K562 (cell line): ENCODE measurements around the gene ZNF609. TPM values are rescaled to one million over a fixed set of nuclear protein-coding genes. Genes with fewer than 3 reads are reported as not detected.

ENCODE experiments used
- ATAC-seq: fragments of 200-7000 bp; cut with Tn5 transposase; 3 replicates; pipeline ENCODE4 v1.9.1; 2020; ENCODE audit warnings: moderate library complexity
- BruUV-seq: library from RNA; stranded (reverse); fragments of 400-500 nt; replicated peaks from 2 replicates; lab custom pipeline; 2021; lab: Mats Ljungman, UMichigan
- CTCF ChIA-PET: fragments of 300-600 bp; formaldehyde crosslinking; extraction: SDS; loops from one replicate; lab custom pipeline; 2021; ENCODE audit warnings: low intra/inter-chr PET ratio; lab: Yijun Ruan, JAX
- POLR2A ChIA-PET: fragments of 300-600, 350-650 bp; sonication (Branson Sonifier 250); formaldehyde crosslinking; extraction: SDS; loops from one replicate; lab custom pipeline; 2021; ENCODE audit warnings: antibody characterized with exemption, inconsistent platforms; lab: Yijun Ruan, JAX
- DNase-seq, 4 experiments: peaks; one replicate each; pipeline versions ENCODE4 v3.0.0 to v3.0.0-alpha.2; 2011 to 2018; ENCODE audit warnings: low spot score in 3 of 4, mixed read lengths in 3 of 4; ENCODE audit errors: extremely low read depth in 1 of 4
- FAIRE-seq: peaks from 2 replicates; lab custom pipeline; 2011; peaks lifted over from hg19 to GRCh38; lab: Jason Lieb, UNC
- H2AFZ ChIP-seq: 2 replicates; pipeline ENCODE4 v1.6.0; 2011; ENCODE audit warnings: low read depth, low read length, control low read depth, inconsistent platforms
- H3K27ac ChIP-seq: fragments of 200-600 bp; 3 replicates; pipeline ENCODE4 v1.8.0; 2011; ENCODE audit warnings: low read depth, mild to moderate bottlenecking, control low read depth, inconsistent platforms, low read length, moderate library complexity, mixed read lengths; ENCODE audit errors: extremely low read depth
- H3K27me3 ChIP-seq, 2 experiments: fragments of 300-600 bp in 1 of 2; 2 replicates in 1 of 2; 3 replicates in 1 of 2; pipeline versions ENCODE4 v1.6.0 to v1.8.0; 2011; ENCODE audit warnings: inconsistent platforms in 2 of 2, low read length in 2 of 2, mild to moderate bottlenecking in 1 of 2, mixed read lengths in 1 of 2, moderate library complexity in 1 of 2; ENCODE audit not compliant: control insufficient read depth in 2 of 2, insufficient read depth in 2 of 2
- H3K36me3 ChIP-seq: fragments of 300-600 bp; 3 replicates; pipeline ENCODE4 v1.8.0; 2011; ENCODE audit warnings: mild to moderate bottlenecking, low read length, inconsistent platforms; ENCODE audit not compliant: control insufficient read depth, insufficient read depth
- H3K4me1 ChIP-seq, 2 experiments: fragments of 200-600 bp in 1 of 2; replicated peaks in 1 of 2; 2 replicates in 1 of 2; 3 replicates in 1 of 2; pipeline versions ENCODE4 v1.5.1 to v1.8.0; 2011; ENCODE audit warnings: inconsistent platforms in 2 of 2, low read length in 2 of 2, mild to moderate bottlenecking in 1 of 2, mixed read lengths in 1 of 2, moderate library complexity in 1 of 2; ENCODE audit not compliant: control insufficient read depth in 2 of 2, insufficient read depth in 2 of 2
- H3K4me2 ChIP-seq: 2 replicates; pipeline ENCODE4 v1.6.1; 2011; ENCODE audit warnings: low read length, control low read depth, inconsistent platforms, mixed read lengths; ENCODE audit not compliant: insufficient read depth
- H3K4me3 ChIP-seq: fragments of 200-600 bp; sonication (generic), shearing (Covaris generic); 2 replicates; pipeline ENCODE4 v1.5.1; 2016; ENCODE audit warnings: control low read depth, inconsistent platforms
- H3K79me2 ChIP-seq: fragments of 200-600 bp; 3 replicates; pipeline ENCODE4 v1.8.0; 2011; ENCODE audit warnings: low read length, inconsistent platforms; ENCODE audit not compliant: control insufficient read depth, insufficient read depth
- H3K9ac ChIP-seq, 2 experiments: 2 replicates each; pipeline versions ENCODE4 v1.6.0 to v1.6.1; 2011; ENCODE audit warnings: low read depth in 2 of 2, low read length in 2 of 2, control low read depth in 1 of 2, inconsistent platforms in 1 of 2, mild to moderate bottlenecking in 1 of 2, mixed read lengths in 1 of 2; ENCODE audit not compliant: insufficient read depth in 1 of 2
- H3K9me1 ChIP-seq: one replicate; pipeline ENCODE4 v1.6.0; 2011; ENCODE audit warnings: inconsistent platforms, mild to moderate bottlenecking, low read length, moderate library complexity; ENCODE audit not compliant: control insufficient read depth, insufficient read depth
- H3K9me3 ChIP-seq: replicated peaks from 2 replicates; pipeline ENCODE4 v1.5.1; 2011; ENCODE audit warnings: low read depth, low read length, inconsistent platforms; ENCODE audit not compliant: control insufficient read depth, insufficient read depth
- H4K20me1 ChIP-seq: replicated peaks from 2 replicates; pipeline ENCODE4 v1.6.1; 2011; ENCODE audit warnings: low read length, inconsistent platforms, mixed read lengths; ENCODE audit not compliant: control insufficient read depth, insufficient read depth
- CREBBP ChIP-seq: IDR thresholded peaks from one replicate; pipeline ENCODE4 v1.6.1; 2012; ENCODE audit warnings: low read depth, mild to moderate bottlenecking, control low read depth, inconsistent platforms, low read length
- GATA2 ChIP-seq: sonication (generic); formaldehyde crosslinking; IDR thresholded peaks from 2 replicates; pipeline ENCODE4 v1.4.0; 2020; ENCODE audit warnings: mild to moderate bottlenecking, missing genetic modification reagents
- L3MBTL2 ChIP-seq: fragments of 450-650 bp; IDR thresholded peaks from 2 replicates; pipeline ENCODE4 v1.6.1; 2016; ENCODE audit warnings: mild to moderate bottlenecking, moderate library complexity
- RBM17 ChIP-seq: fragments of 200-400 bp; formaldehyde crosslinking; IDR thresholded peaks from 2 replicates; pipeline ENCODE4 v1.6.1; 2017; ENCODE audit warnings: low read depth, mild to moderate bottlenecking, low read length, borderline replicate concordance
- RNF2 ChIP-seq: sonication (generic); IDR thresholded peaks from 2 replicates; pipeline ENCODE4 v1.6.1; 2016
- SAFB2 ChIP-seq: fragments of 200-400 bp; formaldehyde crosslinking; IDR thresholded peaks from 2 replicates; pipeline ENCODE4 v1.6.1; 2018; ENCODE audit warnings: borderline replicate concordance, low read length, low read depth, moderate library complexity; ENCODE audit not compliant: severe bottlenecking
- SIX5 ChIP-seq, 2 experiments: IDR thresholded peaks; 2 replicates each; pipeline ENCODE4 v1.6.1; 2011; ENCODE audit warnings: low read length in 2 of 2, borderline replicate concordance in 1 of 2, low read depth in 1 of 2, mild to moderate bottlenecking in 1 of 2, moderate library complexity in 1 of 2; ENCODE audit not compliant: insufficient read depth in 1 of 2
- TAF9B ChIP-seq: fragments of 450-650 bp; IDR thresholded peaks from 2 replicates; pipeline ENCODE4 v1.6.1; 2018; ENCODE audit warnings: mild to moderate bottlenecking; ENCODE audit not compliant: partially characterized antibody
- ZNF12 ChIP-seq: sonication (generic); formaldehyde crosslinking; IDR thresholded peaks from 2 replicates; pipeline ENCODE4 v1.4.0; 2020; ENCODE audit warnings: mild to moderate bottlenecking, missing genetic modification reagents
- WGBS: fragments of 100-300 bp; shearing (Covaris generic); methylation state at CpG from one replicate; pipeline ENCODE4 v1.1.6; 2016; ENCODE audit warnings: low coverage, mixed read lengths; ENCODE audit not compliant: insufficient coverage; ENCODE audit errors: missing lambda C conversion rate; 5-methylcytosine and 5-hydroxymethylcytosine counted together
- in situ Hi-C: fragments of 300-500 bp; cut with MboI; formaldehyde crosslinking; loops from 4 replicates; pipeline ENCODE4 v1.15.0; 2018; ENCODE audit warnings: inconsistent platforms, mixed read lengths
- intact Hi-C: fragments of 100-400 bp; cut with micrococcal nuclease; formaldehyde crosslinking; loops from 2 replicates; pipeline ENCODE4 v1.14.2; 2022
- polyA plus RNA-seq, 8 experiments: library from polyadenylated mRNA; depleted of rRNA in 4 of 8; stranded (reverse) in 5 of 8; unstranded in 3 of 8; fragments of >200 nt; fragmentation: Nextera tagmentation in 2 of 8; fragmentation: Illumina TruSeq in 1 of 8; extraction: Ambion mirVana in 2 of 8; extraction: Trizol in 1 of 8; gene quantifications; 2 replicates each; pipeline versions ENCODE4 v1.2.1 to v1.2.3, GENCODE V29; 2011 to 2014; ENCODE audit warnings: inconsistent platforms in 1 of 8, missing spikeins in 1 of 8
- total RNA-seq, 7 experiments: library from RNA; depleted of rRNA in 6 of 7; stranded (reverse); fragments of >200 nt in 6 of 7; fragmentation: Illumina TruSeq in 2 of 7; extraction: Trizol in 2 of 7; gene quantifications; 2 replicates each; pipeline versions ENCODE4 v1.2.1 to v1.2.3, GENCODE V29; 2011 to 2021; ENCODE audit warnings: low replicate concordance in 1 of 7
- TF ChIP-seq, protein P1 (sequence below), 2 experiments: fragments of 450-650 bp in 1 of 2; sonication (generic) in 1 of 2; formaldehyde crosslinking in 1 of 2; IDR thresholded peaks; 2 replicates each; pipeline versions ENCODE4 v1.7.1 to v1.9.0; 2016 to 2022; ENCODE audit warnings: inconsistent platforms in 1 of 2, mild to moderate bottlenecking in 1 of 2, missing genetic modification reagents in 1 of 2
- TF ChIP-seq, protein P2 (sequence below): sonication (generic); formaldehyde crosslinking; IDR thresholded peaks from 2 replicates; pipeline ENCODE4 v1.8.0; 2022; ENCODE audit warnings: mild to moderate bottlenecking, missing genetic modification reagents

The ZNF609 gene
- total and polyA plus RNA-seq, 9 of the 15 experiments (the other 6 are each of a cell fraction or from before 2014, with no cell fraction given): 3.0 to 38.7 (median 17.8) TPM

DNA sequence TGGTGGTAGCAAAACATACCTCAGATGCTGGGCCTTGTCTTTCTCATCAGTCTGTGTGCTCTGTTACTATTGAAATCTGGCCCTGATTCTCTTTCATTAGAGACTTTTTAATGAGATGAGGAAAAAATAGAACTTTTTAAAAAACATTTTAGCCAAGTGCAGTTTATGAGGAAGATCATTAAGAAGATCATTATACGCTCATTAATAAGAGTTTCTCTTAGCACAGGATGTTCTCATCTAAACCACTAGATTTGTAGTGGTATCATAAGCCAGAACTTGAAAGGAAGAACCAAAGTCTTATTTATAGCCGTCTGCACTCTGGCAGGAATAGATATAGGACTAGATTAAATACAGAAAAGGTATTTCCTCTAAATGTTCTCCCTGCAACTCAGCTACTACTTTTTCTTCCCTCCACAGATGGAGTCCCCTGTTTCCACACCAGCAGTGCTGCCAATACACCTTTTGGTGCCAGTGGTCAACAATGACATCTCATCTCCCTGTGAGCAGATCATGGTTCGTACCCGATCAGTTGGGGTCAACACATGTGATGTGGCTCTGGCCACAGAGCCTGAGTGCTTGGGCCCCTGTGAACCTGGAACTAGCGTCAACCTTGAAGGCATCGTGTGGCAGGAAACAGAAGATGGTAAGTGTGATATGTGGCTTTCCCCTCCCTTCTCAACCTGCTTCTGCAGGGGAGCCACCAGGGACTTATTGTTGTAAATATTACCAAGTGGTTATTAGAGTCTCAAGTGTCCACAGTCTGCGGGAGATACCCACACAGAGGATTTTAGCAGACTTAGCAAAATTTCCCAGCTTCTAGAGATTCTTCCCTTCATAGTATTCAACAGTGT, 162.3 kb downstream of the ZNF609 start:
- intact Hi-C loops (no loop called here), in situ Hi-C loops (no loop called here)
- ChIA-PET CTCF (no interaction called here), POLR2A (interaction anchor here (0.6 to 1.2 kb wide), 2 partner anchors 10 to 12 kb away, joined by 3 to 4 read pairs; no protein-coding TSS in a partner anchor)
- ATAC-seq: peak; percentile 57
- Histone ChIP-seq H3K27ac (no peak overlapping the region), H3K4me3 (no peak overlapping the region), H3K9me3 (no peaks in the 10 kb centered on the region), H3K4me2 (no peak overlapping the region), H3K27me3 (no peaks in the 10 kb centered on the region), H3K4me1 (peaks cover 6 to 31% of the 10 kb centered on the region in 2 experiments; a peak in 4 of 5 replicates), H3K79me2 (peaks cover 73% of the 10 kb centered on the region), H2AFZ (no peak overlapping the region), H3K9me1 (no peaks in the 10 kb centered on the region), H3K9ac (no peak overlapping the region), H3K36me3 (peaks cover 35% of the 10 kb centered on the region), H4K20me1 (peaks cover 12% of the 10 kb centered on the region; the same call in 1 of the 2 replicates)
- no TSS peak for BruUV-seq
- peak in 1 of 4 experiments; percentile 23 for DNase-seq
- WGBS: 53% methylated on average over 7 of the region's 7 CpGs
- FAIRE-seq: no peak
- TF ChIP-seq GATA2 (0 out of 2 replicates have a peak, but pooled peaks have one; percentile 22), RNF2 (no peak), L3MBTL2 (0 out of 2 replicates have a peak, but pooled peaks have one; percentile 24), SAFB2 (no peak), SIX5 (IDR thresholded peaks at IDR 0.05; ENCODE audit: borderline replicate concordance in 1 of 2, insufficient read depth in 1 of 2, low read depth in 1 of 2, low read length in 2 of 2) (no peak), TAF9B (no peak), CREBBP (no peak), RBM17 (no peak), ZNF12 (CRISPR knock-in tag) (no peak)
- TF ChIP-seq, protein P1, sequence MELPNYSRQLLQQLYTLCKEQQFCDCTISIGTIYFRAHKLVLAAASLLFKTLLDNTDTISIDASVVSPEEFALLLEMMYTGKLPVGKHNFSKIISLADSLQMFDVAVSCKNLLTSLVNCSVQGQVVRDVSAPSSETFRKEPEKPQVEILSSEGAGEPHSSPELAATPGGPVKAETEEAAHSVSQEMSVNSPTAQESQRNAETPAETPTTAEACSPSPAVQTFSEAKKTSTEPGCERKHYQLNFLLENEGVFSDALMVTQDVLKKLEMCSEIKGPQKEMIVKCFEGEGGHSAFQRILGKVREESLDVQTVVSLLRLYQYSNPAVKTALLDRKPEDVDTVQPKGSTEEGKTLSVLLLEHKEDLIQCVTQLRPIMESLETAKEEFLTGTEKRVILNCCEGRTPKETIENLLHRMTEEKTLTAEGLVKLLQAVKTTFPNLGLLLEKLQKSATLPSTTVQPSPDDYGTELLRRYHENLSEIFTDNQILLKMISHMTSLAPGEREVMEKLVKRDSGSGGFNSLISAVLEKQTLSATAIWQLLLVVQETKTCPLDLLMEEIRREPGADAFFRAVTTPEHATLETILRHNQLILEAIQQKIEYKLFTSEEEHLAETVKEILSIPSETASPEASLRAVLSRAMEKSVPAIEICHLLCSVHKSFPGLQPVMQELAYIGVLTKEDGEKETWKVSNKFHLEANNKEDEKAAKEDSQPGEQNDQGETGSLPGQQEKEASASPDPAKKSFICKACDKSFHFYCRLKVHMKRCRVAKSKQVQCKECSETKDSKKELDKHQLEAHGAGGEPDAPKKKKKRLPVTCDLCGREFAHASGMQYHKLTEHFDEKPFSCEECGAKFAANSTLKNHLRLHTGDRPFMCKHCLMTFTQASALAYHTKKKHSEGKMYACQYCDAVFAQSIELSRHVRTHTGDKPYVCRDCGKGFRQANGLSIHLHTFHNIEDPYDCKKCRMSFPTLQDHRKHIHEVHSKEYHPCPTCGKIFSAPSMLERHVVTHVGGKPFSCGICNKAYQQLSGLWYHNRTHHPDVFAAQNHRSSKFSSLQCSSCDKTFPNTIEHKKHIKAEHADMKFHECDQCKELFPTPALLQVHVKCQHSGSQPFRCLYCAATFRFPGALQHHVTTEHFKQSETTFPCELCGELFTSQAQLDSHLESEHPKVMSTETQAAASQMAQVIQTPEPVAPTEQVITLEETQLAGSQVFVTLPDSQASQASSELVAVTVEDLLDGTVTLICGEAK (IDR thresholded peaks at IDR 0.05): no peak
- TF ChIP-seq, protein P1 (CRISPR knock-in tag; IDR thresholded peaks at IDR 0.05): no peak
- TF ChIP-seq, protein P2, sequence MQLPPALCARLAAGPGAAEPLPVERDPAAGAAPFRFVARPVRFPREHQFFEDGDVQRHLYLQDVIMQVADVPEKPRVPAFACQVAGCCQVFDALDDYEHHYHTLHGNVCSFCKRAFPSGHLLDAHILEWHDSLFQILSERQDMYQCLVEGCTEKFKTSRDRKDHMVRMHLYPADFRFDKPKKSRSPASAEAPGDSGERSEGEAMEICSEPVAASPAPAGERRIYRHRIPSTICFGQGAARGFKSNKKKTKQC (CRISPR knock-in tag): no peak
